Measurements from ENCODE around the gene BABAM2.

BABAM2 gene

GRCh38 chr2:28287256-28287915 is 396.9 kb downstream of the BABAM2 start:
- Histone ChIP-seq H3K4me2 (ENCODE audit: low read depth, low read length) (no peak overlapping the region), H3K9me2 (replicated peaks; ENCODE audit: insufficient read depth, low read length) (no peaks in the 10 kb centered on the region), H4K20me1 (ENCODE audit: insufficient read depth, low read length) (no peaks in the 10 kb centered on the region), H2AFZ (ENCODE audit: low read length) (no peak overlapping the region), H3K4me3 (ENCODE audit: low read length) (no peak overlapping the region), H3K79me2 (ENCODE audit: low read length) (no peaks in the 10 kb centered on the region), H3K27ac (ENCODE audit: low read length) (no peak overlapping the region), H3K36me3 (replicated peaks; ENCODE audit: insufficient read depth, low read length) (no peaks in the 10 kb centered on the region), H3F3A (ENCODE audit: insufficient read depth, low read length) (no peaks in the 10 kb centered on the region), H3K27me3 (replicated peaks; ENCODE audit: insufficient read depth, low read length) (no peaks in the 10 kb centered on the region), H3K4me1 (ENCODE audit: low read length) (no peaks in the 10 kb centered on the region), H3K9me3 (replicated peaks; ENCODE audit: insufficient read depth, low read length) (no peaks in the 10 kb centered on the region), H3K9ac (ENCODE audit: low read length) (no peak overlapping the region)
- no peak for DNase-seq
- TF ChIP-seq EZH2 (optimal IDR thresholded peaks at IDR 0.05; ENCODE audit: low read depth, low read length) (no peak), EZH2phosphoT487 (IDR thresholded peaks at IDR 0.05; ENCODE audit: low read length) (no peak), CTCF (IDR thresholded peaks at IDR 0.05; ENCODE audit: low read length) (no peak)

GRCh38 chr2:28288620-28289019 is 398.1 kb downstream of the BABAM2 start:
- no peak overlapping the region for H3K4me2 ChIP-seq (ENCODE audit: low read depth, low read length)
- H3F3A ChIP-seq (ENCODE audit: insufficient read depth, low read length) = no peaks in the 10 kb centered on the region
- no peaks in the 10 kb centered on the region for H3K36me3 ChIP-seq (replicated peaks; ENCODE audit: insufficient read depth, low read length)
- H3K27me3 ChIP-seq (replicated peaks; ENCODE audit: insufficient read depth, low read length) = no peaks in the 10 kb centered on the region
- TF ChIP-seq CTCF (IDR thresholded peaks at IDR 0.05; ENCODE audit: low read length) (no peak), EZH2phosphoT487 (IDR thresholded peaks at IDR 0.05; ENCODE audit: low read length) (no peak), EZH2 (optimal IDR thresholded peaks at IDR 0.05; ENCODE audit: low read depth, low read length) (no peak)
- H3K9me3 ChIP-seq (replicated peaks; ENCODE audit: insufficient read depth, low read length) = no peaks in the 10 kb centered on the region
- no peak overlapping the region for H3K4me3 ChIP-seq (ENCODE audit: low read length)
- H4K20me1 ChIP-seq (ENCODE audit: insufficient read depth, low read length) = no peaks in the 10 kb centered on the region
- H3K79me2 ChIP-seq (ENCODE audit: low read length) = no peaks in the 10 kb centered on the region
- H3K9ac ChIP-seq (ENCODE audit: low read length) = no peak overlapping the region
- H3K9me2 ChIP-seq (replicated peaks; ENCODE audit: insufficient read depth, low read length) = no peaks in the 10 kb centered on the region
- no peaks in the 10 kb centered on the region for H3K4me1 ChIP-seq (ENCODE audit: low read length)
- no peak overlapping the region for H3K27ac ChIP-seq (ENCODE audit: low read length)
- H2AFZ ChIP-seq (ENCODE audit: low read length) = no peak overlapping the region
- DNase-seq = no peak

GRCh38 chr2:28291811-28292440 is 401.4 kb downstream of the BABAM2 start:
- H3K4me3 ChIP-seq (ENCODE audit: low read length) = no peak overlapping the region
- no peaks in the 10 kb centered on the region for H3K79me2 ChIP-seq (ENCODE audit: low read length)
- no peaks in the 10 kb centered on the region for H3K27me3 ChIP-seq (replicated peaks; ENCODE audit: insufficient read depth, low read length)
- H3K9me3 ChIP-seq (replicated peaks; ENCODE audit: insufficient read depth, low read length) = no peaks in the 10 kb centered on the region
- H3K4me2 ChIP-seq (ENCODE audit: low read depth, low read length) = no peak overlapping the region
- H3K4me1 ChIP-seq (ENCODE audit: low read length) = no peaks in the 10 kb centered on the region
- no peaks in the 10 kb centered on the region for H3F3A ChIP-seq (ENCODE audit: insufficient read depth, low read length)
- no peak for DNase-seq
- no peak overlapping the region for H3K27ac ChIP-seq (ENCODE audit: low read length)
- no peaks in the 10 kb centered on the region for H4K20me1 ChIP-seq (ENCODE audit: insufficient read depth, low read length)
- no peak overlapping the region for H3K9ac ChIP-seq (ENCODE audit: low read length)
- no peaks in the 10 kb centered on the region for H3K36me3 ChIP-seq (replicated peaks; ENCODE audit: insufficient read depth, low read length)
- TF ChIP-seq CTCF (IDR thresholded peaks at IDR 0.05; ENCODE audit: low read length) = no peak
- TF ChIP-seq EZH2phosphoT487 (IDR thresholded peaks at IDR 0.05; ENCODE audit: low read length) = no peak
- no peak for TF ChIP-seq EZH2 (optimal IDR thresholded peaks at IDR 0.05; ENCODE audit: low read depth, low read length)
- H3K9me2 ChIP-seq (replicated peaks; ENCODE audit: insufficient read depth, low read length) = no peaks in the 10 kb centered on the region
- H2AFZ ChIP-seq (ENCODE audit: low read length) = no peak overlapping the region
